SK-N-SH (cell line): Measurements from ENCODE around the gene RPUSD3. TPM values are rescaled to one million over a fixed set of nuclear protein-coding genes. Genes with fewer than 3 reads are reported as not detected.

Source experiments
- CTCF ChIA-PET: fragments of 300-600, 350-600 bp; formaldehyde crosslinking; extraction: SDS; loops from one replicate; lab custom pipeline; 2021; lab: Yijun Ruan, JAX
- POLR2A ChIA-PET: fragments of 350-600 bp; sonication (Branson Sonifier 250); formaldehyde crosslinking; extraction: SDS; loops from one replicate; lab custom pipeline; 2020; ENCODE audit warnings: antibody characterized with exemption, inconsistent platforms; lab: Yijun Ruan, JAX
- DNase-seq: peaks from one replicate; pipeline ENCODE4 v3.0.0; 2012
- H2AFZ ChIP-seq: fragments of 200-600 bp; sonication (generic); 2 replicates; pipeline ENCODE4 v1.8.1; 2016; ENCODE audit warnings: antibody characterized with exemption, mild to moderate bottlenecking, low read depth
- H3F3A ChIP-seq: fragments of 200-600 bp; sonication (generic); replicated peaks from 2 replicates; pipeline ENCODE3; 2016; ENCODE audit warnings: antibody characterized with exemption, mild to moderate bottlenecking; ENCODE audit not compliant: insufficient read depth
- H3K27ac ChIP-seq, 2 experiments: fragments of 200-500 bp in 1 of 2; fragments of 200-600 bp in 1 of 2; sonication (Bioruptor generic) in 1 of 2; sonication (generic), shearing (Covaris generic) in 1 of 2; 2 replicates each; pipeline versions ENCODE4 v1.5.1 to v1.6.1; 2014 to 2016; ENCODE audit warnings: low read depth in 2 of 2, inconsistent platforms in 1 of 2, low read length in 1 of 2, mild to moderate bottlenecking in 1 of 2, mixed read lengths in 1 of 2
- H3K27me3 ChIP-seq: fragments of 200-600 bp; sonication (generic), shearing (Covaris generic); 2 replicates; pipeline ENCODE4 v1.6.1; 2016; ENCODE audit warnings: mixed run types; ENCODE audit not compliant: insufficient read depth
- H3K36me3 ChIP-seq, 2 experiments: fragments of 200-500 bp in 1 of 2; fragments of 200-600 bp in 1 of 2; sonication (Bioruptor generic) in 1 of 2; sonication (generic) in 1 of 2; replicated peaks in 1 of 2; 2 replicates each; pipeline versions ENCODE3 to v1.5.1; 2014 to 2016; ENCODE audit warnings: low read length in 1 of 2, mild to moderate bottlenecking in 1 of 2; ENCODE audit not compliant: insufficient read depth in 2 of 2, control insufficient read depth in 1 of 2
- H3K4me1 ChIP-seq, 2 experiments: fragments of 200-500 bp in 1 of 2; fragments of 200-600 bp in 1 of 2; sonication (Bioruptor generic) in 1 of 2; sonication (generic), shearing (Covaris generic) in 1 of 2; 2 replicates each; pipeline versions ENCODE4 v1.5.1 to v1.6.1; 2014 to 2016; ENCODE audit warnings: low read depth in 1 of 2, low read length in 1 of 2, mixed run types in 1 of 2; ENCODE audit not compliant: insufficient read depth in 2 of 2, control insufficient read depth in 1 of 2
- H3K4me2 ChIP-seq: fragments of 200-600 bp; sonication (generic), shearing (Covaris generic); 2 replicates; pipeline ENCODE4 v1.6.1; 2017; ENCODE audit warnings: mixed run types
- H3K4me3 ChIP-seq, 2 experiments: fragments of 200-500 bp in 1 of 2; fragments of 200-600 bp in 1 of 2; sonication (Bioruptor generic) in 1 of 2; sonication (generic), shearing (Covaris generic) in 1 of 2; 2 replicates each; pipeline versions ENCODE4 v1.5.1 to v1.8.1; 2014 to 2016; ENCODE audit warnings: low read depth in 2 of 2, inconsistent platforms in 1 of 2, low read length in 1 of 2, mild to moderate bottlenecking in 1 of 2, mixed read lengths in 1 of 2, moderate library complexity in 1 of 2
- H3K79me2 ChIP-seq: fragments of 200-600 bp; sonication (generic); 2 replicates; pipeline ENCODE4 v1.8.1; 2017; ENCODE audit warnings: mild to moderate bottlenecking; ENCODE audit not compliant: insufficient read depth
- H3K9ac ChIP-seq: fragments of 200-600 bp; sonication (generic); 2 replicates; pipeline ENCODE4 v1.6.1; 2017; ENCODE audit warnings: mixed run types
- H3K9me2 ChIP-seq: fragments of 200-600 bp; sonication (generic); 2 replicates; pipeline ENCODE4 v1.6.1; 2017; ENCODE audit warnings: mixed run types
- H3K9me3 ChIP-seq: fragments of 200-600 bp; sonication (generic); 2 replicates; pipeline ENCODE4 v1.6.1; 2017; ENCODE audit warnings: mixed run types, mild to moderate bottlenecking, moderate library complexity
- H4K20me1 ChIP-seq: fragments of 200-600 bp; sonication (generic); 2 replicates; pipeline ENCODE4 v1.6.1; 2017; ENCODE audit warnings: mild to moderate bottlenecking, mixed run types; ENCODE audit not compliant: insufficient read depth
- CHD2 ChIP-seq: fragments of 150-350 bp; IDR thresholded peaks from 2 replicates; pipeline ENCODE4 v1.6.1; 2018; ENCODE audit warnings: low read length; ENCODE audit not compliant: partially characterized antibody
- EP300 ChIP-seq, 2 experiments: IDR thresholded peaks; 2 replicates each; pipeline versions ENCODE4 v1.4.0 to v1.6.1; 2012; ENCODE audit warnings: borderline replicate concordance in 1 of 2, low read depth in 1 of 2, low read length in 1 of 2
- EZH2phosphoT487 ChIP-seq: fragments of 200-600 bp; sonication (generic); IDR thresholded peaks from 2 replicates; pipeline ENCODE4 v1.6.1; 2017; ENCODE audit warnings: low read depth, mixed run types, mild to moderate bottlenecking, antibody characterized with exemption, moderate library complexity, borderline replicate concordance
- FOXJ3 ChIP-seq: sonication (generic); formaldehyde crosslinking; IDR thresholded peaks from 2 replicates; pipeline ENCODE4 v1.5.1; 2020; ENCODE audit warnings: mild to moderate bottlenecking, missing genetic modification reagents
- GABPA ChIP-seq: IDR thresholded peaks from 2 replicates; pipeline ENCODE4 v1.4.0; 2012; ENCODE audit warnings: low read depth, mild to moderate bottlenecking
- GATA2 ChIP-seq: sonication (generic); formaldehyde crosslinking; IDR thresholded peaks from 2 replicates; pipeline ENCODE4 v1.5.0; 2020; ENCODE audit warnings: mild to moderate bottlenecking, missing genetic modification reagents
- IRF3 ChIP-seq: fragments of 150-350 bp; IDR thresholded peaks from 2 replicates; pipeline ENCODE4 v1.6.1; 2016; ENCODE audit warnings: mild to moderate bottlenecking, low read depth, low read length
- NFIC ChIP-seq: IDR thresholded peaks from 2 replicates; pipeline ENCODE4 v1.4.0; 2012; ENCODE audit warnings: borderline replicate concordance
- RCOR1 ChIP-seq: fragments of 150-350 bp; IDR thresholded peaks from 2 replicates; pipeline ENCODE4 v1.6.1; 2017; ENCODE audit warnings: antibody characterized with exemption, low read length
- RXRA ChIP-seq: IDR thresholded peaks from 2 replicates; pipeline ENCODE4 v1.4.0; 2012; ENCODE audit warnings: low read depth, mild to moderate bottlenecking, borderline replicate concordance
- SIN3A ChIP-seq: IDR thresholded peaks from 2 replicates; pipeline ENCODE4 v1.6.1; 2012; ENCODE audit warnings: low read depth, mild to moderate bottlenecking, low read length, moderate library complexity, borderline replicate concordance
- YY1 ChIP-seq: IDR thresholded peaks from 2 replicates; pipeline ENCODE4 v1.4.0; 2012; ENCODE audit warnings: low read depth, mild to moderate bottlenecking
- WGBS: methylation state at CpG from one replicate; pipeline ENCODE4 v1.1.6; 2017; ENCODE audit warnings: low lambda C conversion rate; 5-methylcytosine and 5-hydroxymethylcytosine counted together
- polyA plus RNA-seq, 3 experiments: library from polyadenylated mRNA; depleted of rRNA; stranded (reverse); fragments of >200 nt; gene quantifications; 2 replicates each; pipeline ENCODE4 v1.2.3, GENCODE V29; 2012
- TF ChIP-seq, protein P1 (sequence below): fragments of 150-350 bp; IDR thresholded peaks from 2 replicates; pipeline ENCODE4 v1.6.1; 2017; ENCODE audit warnings: antibody characterized with exemption, low read length, low read depth, borderline replicate concordance
- TF ChIP-seq, protein P2 (sequence below): IDR thresholded peaks from 2 replicates; pipeline ENCODE4 v1.4.0; 2012; ENCODE audit warnings: low read depth, borderline replicate concordance
- TF ChIP-seq, protein P3 (sequence below): IDR thresholded peaks from 2 replicates; pipeline ENCODE4 v1.4.0; 2012; ENCODE audit warnings: low read depth, borderline replicate concordance

Gene RPUSD3
- polyA plus RNA-seq, 1 of the 3 experiments (the other 2 are of a cell fraction): 43.4 TPM

DNA sequence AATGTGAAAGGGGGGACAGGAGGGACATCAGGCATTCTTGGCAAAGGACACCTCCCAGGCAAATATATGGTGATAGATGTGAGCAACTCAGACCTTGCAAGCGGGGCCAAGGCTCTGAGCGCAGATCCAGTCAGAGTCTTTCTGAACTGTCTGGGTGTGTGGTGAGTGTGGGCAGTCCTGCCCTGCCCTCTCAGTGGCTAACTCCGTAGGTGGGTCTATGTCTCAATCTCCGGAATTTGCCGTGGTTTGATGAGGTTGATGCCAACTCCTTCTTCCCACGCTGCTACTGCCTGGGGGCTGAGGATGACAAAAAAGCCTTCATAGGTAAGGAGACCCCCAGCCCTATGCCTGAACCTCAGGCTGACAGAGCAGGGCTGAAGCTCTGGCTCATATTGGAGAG lies 26.4 kb downstream of the RPUSD3 start:
- no peak overlapping the region for H3K9ac ChIP-seq
- TF ChIP-seq RCOR1: no peak
- no peak for TF ChIP-seq EZH2phosphoT487
- TF ChIP-seq EP300 (IDR thresholded peaks at IDR 0.05; ENCODE audit: borderline replicate concordance in 1 of 2, low read depth in 1 of 2, low read length in 1 of 2): no peak
- TF ChIP-seq, protein P1, sequence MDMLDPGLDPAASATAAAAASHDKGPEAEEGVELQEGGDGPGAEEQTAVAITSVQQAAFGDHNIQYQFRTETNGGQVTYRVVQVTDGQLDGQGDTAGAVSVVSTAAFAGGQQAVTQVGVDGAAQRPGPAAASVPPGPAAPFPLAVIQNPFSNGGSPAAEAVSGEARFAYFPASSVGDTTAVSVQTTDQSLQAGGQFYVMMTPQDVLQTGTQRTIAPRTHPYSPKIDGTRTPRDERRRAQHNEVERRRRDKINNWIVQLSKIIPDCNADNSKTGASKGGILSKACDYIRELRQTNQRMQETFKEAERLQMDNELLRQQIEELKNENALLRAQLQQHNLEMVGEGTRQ: no peak
- TF ChIP-seq, protein P2, sequence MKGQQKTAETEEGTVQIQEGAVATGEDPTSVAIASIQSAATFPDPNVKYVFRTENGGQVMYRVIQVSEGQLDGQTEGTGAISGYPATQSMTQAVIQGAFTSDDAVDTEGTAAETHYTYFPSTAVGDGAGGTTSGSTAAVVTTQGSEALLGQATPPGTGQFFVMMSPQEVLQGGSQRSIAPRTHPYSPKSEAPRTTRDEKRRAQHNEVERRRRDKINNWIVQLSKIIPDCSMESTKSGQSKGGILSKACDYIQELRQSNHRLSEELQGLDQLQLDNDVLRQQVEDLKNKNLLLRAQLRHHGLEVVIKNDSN: no peak
- TF ChIP-seq FOXJ3 (CRISPR knock-in tag): no peak
- no peak for TF ChIP-seq YY1
- no peak for TF ChIP-seq RXRA
- TF ChIP-seq GATA2 (CRISPR knock-in tag): no peak
- TF ChIP-seq CHD2: no peak
- TF ChIP-seq GABPA: no peak
- TF ChIP-seq NFIC: no peak
- TF ChIP-seq, protein P3, sequence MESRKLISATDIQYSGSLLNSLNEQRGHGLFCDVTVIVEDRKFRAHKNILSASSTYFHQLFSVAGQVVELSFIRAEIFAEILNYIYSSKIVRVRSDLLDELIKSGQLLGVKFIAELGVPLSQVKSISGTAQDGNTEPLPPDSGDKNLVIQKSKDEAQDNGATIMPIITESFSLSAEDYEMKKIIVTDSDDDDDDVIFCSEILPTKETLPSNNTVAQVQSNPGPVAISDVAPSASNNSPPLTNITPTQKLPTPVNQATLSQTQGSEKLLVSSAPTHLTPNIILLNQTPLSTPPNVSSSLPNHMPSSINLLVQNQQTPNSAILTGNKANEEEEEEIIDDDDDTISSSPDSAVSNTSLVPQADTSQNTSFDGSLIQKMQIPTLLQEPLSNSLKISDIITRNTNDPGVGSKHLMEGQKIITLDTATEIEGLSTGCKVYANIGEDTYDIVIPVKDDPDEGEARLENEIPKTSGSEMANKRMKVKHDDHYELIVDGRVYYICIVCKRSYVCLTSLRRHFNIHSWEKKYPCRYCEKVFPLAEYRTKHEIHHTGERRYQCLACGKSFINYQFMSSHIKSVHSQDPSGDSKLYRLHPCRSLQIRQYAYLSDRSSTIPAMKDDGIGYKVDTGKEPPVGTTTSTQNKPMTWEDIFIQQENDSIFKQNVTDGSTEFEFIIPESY: no peak
- no peak for TF ChIP-seq SIN3A
- no peak for TF ChIP-seq IRF3
- TF ChIP-seq, all 33 proteins: peak for 0
- Histone ChIP-seq H3K79me2 (no peaks in the 10 kb centered on the region), H3K9me2 (no peaks in the 10 kb centered on the region), H2AFZ (no peak overlapping the region), H3K4me2 (no peak overlapping the region), H3K9me3 (no peaks in the 10 kb centered on the region), H3K36me3 (peaks cover 0 to 4% of the 10 kb centered on the region in 2 experiments), H3K27ac (no peak overlapping the region), H3K27me3 (no peaks in the 10 kb centered on the region), H3K4me1 (no peaks in the 10 kb centered on the region), H3K4me3 (no peak overlapping the region), H3F3A (no peaks in the 10 kb centered on the region), H4K20me1 (no peaks in the 10 kb centered on the region)
- CTCF ChIA-PET: no interaction called here
- 96% methylated on average over 6 of the region's 6 CpGs for WGBS
- DNase-seq: no peak
- POLR2A ChIA-PET: no interaction called here
